Stimulated activated CD4-positive, alpha-beta T cell treated with anti-CD3 and anti-CD28 coated beads, Interleukin-2, amount 100 ng/mL, for 48 hours (primary cell): ENCODE data around the gene HOXC4.
"Not testable (repeated sequence)": the region's sequence is repeated elsewhere in the genome, so short reads cannot be mapped to it uniquely, and the experiment has no call there.

Experiments
- DNase-seq, 2 donors: peaks; one replicate each; pipeline ENCODE4 v3.0.0-alpha.2; 2020

HOXC4 gene

DNA sequence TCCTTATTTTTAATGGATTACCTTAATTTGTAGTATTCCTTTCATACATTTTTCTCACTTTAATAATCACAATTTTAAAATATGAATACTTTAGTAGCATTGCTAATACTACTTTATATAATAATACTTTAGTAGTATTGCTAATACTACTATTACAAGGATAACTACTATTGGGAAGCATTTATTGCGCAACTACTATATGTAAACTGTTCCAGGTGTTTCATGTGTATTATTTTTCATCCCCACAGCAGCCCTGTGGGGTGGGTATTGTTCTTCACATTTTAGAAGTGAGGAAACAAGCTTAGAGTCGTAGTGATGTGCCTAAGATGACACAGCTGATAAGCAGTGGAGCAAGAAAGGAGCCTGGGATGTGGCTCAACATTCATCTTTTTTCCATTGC lies 45.0 kb downstream of the HOXC4 start:
- DNase-seq = not testable (repeated sequence)

DNA sequence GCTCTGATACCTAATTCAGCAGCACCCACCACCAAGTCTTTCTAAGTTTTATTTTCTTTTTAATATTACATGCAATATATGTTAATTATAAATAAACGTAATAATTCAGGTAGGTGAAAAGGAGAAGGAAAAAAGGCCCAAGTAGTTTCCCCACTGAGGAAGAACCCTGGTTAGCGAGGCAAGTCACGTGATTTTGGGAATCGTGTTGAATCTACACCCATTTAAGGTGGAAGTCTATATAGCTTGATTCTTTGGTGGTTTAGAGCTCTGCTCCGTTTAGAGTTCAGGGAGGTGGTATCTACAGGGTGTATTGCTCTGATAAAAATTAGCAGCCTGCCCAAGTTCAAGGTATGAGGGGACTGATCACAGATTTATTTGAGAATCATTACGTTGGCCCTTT lies 47.0 kb downstream of the HOXC4 start:
- DNase-seq = not testable (repeated sequence)

DNA sequence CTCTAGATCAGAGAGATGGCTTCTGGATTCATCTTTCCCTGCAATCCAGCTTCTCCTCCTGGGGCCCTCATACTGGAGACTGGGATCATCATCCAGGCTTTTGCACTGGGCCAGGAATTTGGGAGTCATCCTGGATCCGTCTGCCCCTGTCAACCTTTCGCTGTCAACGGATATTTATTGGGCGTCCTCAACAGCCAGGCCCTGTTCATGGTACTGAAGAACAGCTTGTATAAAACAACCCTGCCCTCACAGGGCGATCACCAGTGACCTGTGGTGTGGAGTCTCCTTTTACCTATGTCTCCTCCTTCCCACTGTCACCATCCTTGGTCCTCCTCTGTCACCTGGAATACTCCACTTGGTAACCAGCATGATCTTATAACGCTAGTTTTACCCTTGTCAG lies 48.6 kb downstream of the HOXC4 start:
- DNase-seq = not testable (repeated sequence)

DNA sequence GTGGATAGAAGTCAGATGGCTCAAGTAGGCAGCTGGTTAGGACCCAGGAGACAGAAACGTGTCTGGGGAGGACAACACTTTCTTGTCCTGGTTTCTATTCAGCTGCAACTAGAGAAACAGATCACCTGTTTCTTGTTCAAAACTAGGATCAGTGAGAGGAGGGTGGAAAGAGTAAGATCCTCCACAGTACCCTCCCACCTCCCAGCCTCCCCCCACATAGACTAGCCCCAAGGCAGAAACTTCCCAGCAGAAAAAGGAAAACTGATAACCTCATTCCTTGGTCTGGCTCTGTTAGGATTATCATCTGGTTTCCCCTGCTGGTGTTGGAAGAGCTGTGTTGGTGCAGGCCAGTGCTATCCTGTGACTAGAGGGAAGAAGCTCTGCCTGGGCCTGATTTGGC lies 50.2 kb downstream of the HOXC4 start:
- DNase-seq = not testable (repeated sequence)
